H1 (cell line): Measurements from ENCODE around the gene SNRPE. TPM values are rescaled to one million over a fixed set of nuclear protein-coding genes. Genes with fewer than 3 reads are reported as not detected.

Experiments used
- GABPA ChIP-seq: IDR thresholded peaks from 2 replicates; pipeline ENCODE4 v1.6.1; 2011; ENCODE audit warnings: mild to moderate bottlenecking, low read length, moderate library complexity, borderline replicate concordance; ENCODE audit not compliant: insufficient read depth
- TEAD4 ChIP-seq: IDR thresholded peaks from 2 replicates; pipeline ENCODE4 v1.6.1; 2012; ENCODE audit warnings: low read depth, low read length, inconsistent platforms, mixed read lengths
- polyA plus RNA-seq, 7 experiments: library from polyadenylated mRNA; depleted of rRNA in 3 of 7; stranded (reverse) in 5 of 7; unstranded in 2 of 7; fragments of >200 nt in 5 of 7; fragments of 200-250 nt in 2 of 7; gene quantifications; 1 replicate in 5 of 7; 2 replicates in 1 of 7; 4 replicates in 1 of 7; pipeline versions ENCODE4 v1.2.1 to v1.2.3, GENCODE V29; 2011 to 2013; ENCODE audit warnings: missing spikeins in 2 of 7, mixed read lengths in 2 of 7
- total RNA-seq: library from RNA; stranded (reverse); fragmentation: NEBNext Ultra II Directional; extraction: Animal tissue kit (Norgen Biotek cat#: 25700); gene quantifications from 2 replicates; pipeline ENCODE4 v1.2.1, GENCODE V29; 2021

The SNRPE gene
- total and polyA plus RNA-seq, 2 of the 8 experiments (the other 6 are each of a cell fraction or from before 2014, with no cell fraction given), result 416 to 461 TPM

DNA sequence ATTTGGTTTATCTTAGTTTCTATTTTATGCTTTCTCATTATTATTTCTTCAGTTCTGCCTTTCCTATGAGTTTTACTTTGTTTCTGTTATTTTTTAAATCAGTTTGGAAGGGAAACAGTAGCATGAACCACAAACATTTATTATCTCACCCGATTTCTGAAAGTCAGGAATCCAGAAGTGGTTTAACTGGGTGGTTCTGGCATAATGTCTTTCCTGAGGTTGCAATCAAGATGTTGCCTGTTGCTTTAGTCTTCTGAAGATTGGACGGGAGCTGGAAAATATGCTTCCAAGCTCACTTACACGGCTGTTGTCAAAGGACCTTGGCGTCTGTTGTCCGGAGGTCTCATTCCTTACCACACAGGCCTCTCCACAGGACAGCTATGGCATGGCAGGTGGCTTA lies 50.4 kb downstream of the SNRPE start (continued):
- TF ChIP-seq GABPA (no peak), TEAD4 (no peak)
- TF ChIP-seq, all 59 proteins: peak for 0
